Measurements from ENCODE around the gene HOXA5. TPM values are rescaled to one million over a fixed set of nuclear protein-coding genes. Genes with fewer than 3 reads are reported as not detected.

The HOXA5 gene
- total RNA-seq, 5 donors from 2014 or later (not counting 1 experiment from before 2014, with no cell fraction given): 0.18 to 0.32 TPM; not detected in 3

DNA sequence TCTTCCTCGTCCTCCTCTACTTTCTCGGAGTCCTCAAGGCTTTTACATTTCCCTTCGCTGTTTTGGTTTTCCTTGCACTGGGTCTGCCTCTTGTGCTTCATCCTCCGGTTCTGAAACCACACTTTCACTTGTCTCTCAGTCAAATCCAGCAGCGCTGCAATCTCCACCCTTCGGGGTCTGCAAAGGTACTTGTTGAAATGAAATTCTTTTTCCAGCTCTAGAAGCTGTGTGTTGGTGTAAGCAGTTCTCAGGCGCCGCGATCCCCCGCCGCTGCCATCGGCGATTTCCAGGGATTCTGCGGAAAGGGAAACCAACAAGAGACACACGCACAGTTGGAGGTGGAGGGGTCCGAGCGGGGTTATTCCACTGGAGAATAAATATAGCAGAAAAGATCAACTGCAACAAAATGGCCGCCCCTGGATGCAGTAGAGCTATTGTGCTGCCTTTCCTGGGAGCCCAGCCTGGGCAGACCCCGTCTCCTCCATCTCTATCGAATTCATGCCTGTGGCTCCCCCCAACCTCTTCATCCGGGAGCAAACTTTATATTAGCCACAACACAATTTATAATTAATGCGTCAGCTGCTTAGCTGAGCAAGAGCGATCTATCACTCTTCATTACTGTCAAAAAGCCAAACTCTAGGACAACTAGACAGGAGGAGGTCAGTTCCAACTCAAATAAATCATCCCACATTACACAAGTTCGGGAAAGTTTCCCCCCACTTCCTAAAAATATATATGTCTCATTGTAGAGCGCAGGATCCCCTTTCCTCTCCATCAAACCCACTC, 42.1 kb downstream of the HOXA5 start:
- Histone ChIP-seq H3K27me3 (replicated peaks in 1 of 2; ENCODE audit: control insufficient read depth in 2 of 2, extremely low read depth in 1 of 2, insufficient read depth in 2 of 2, low read length in 1 of 2) (peaks cover 11 to 73% of the 10 kb centered on the region in 2 experiments), H3K4me3 (ENCODE audit: control insufficient read depth in 1 of 2, extremely low read depth in 1 of 2, low read length in 1 of 2) (no peak overlapping the region), H3K27ac (ENCODE audit: low read length) (no peak overlapping the region), H3K9me3 (no peaks in the 10 kb centered on the region), H3K4me1 (ENCODE audit: control insufficient read depth in 1 of 2, extremely low read depth in 1 of 2, insufficient read depth in 2 of 2, low read length in 2 of 2) (peaks cover 6 to 37% of the 10 kb centered on the region in 2 experiments), H3K36me3 (ENCODE audit: control insufficient read depth in 2 of 2, extremely low read depth in 1 of 2, insufficient read depth in 1 of 2, low read length in 1 of 2) (no peaks in the 10 kb centered on the region)
- no peak overlapping the region for H3K4me3 Mint-ChIP-seq
- peaks cover 36 to 42% (median 39%) of the 10 kb centered on the region in 3 donors for H3K4me1 Mint-ChIP-seq
- H3K27ac Mint-ChIP-seq: no peak overlapping the region
- no peak for DNase-seq
- ChIA-PET POLR2A (no interaction called here), CTCF (no interaction called here)
- WGBS (ENCODE audit: insufficient coverage): 94% methylated on average over 20 of the region's 25 CpGs
- H3K9me3 Mint-ChIP-seq: no peaks in the 10 kb centered on the region
- H3K27me3 Mint-ChIP-seq: peaks cover 57 to 88% of the 10 kb centered on the region in 2 donors
- no peak for ATAC-seq (replicated peaks in 1 of 4)
- peaks cover 24% of the 10 kb centered on the region for H3K36me3 Mint-ChIP-seq

GRCh38 chr7:27100694-27101170, 42.7 kb downstream of the HOXA5 start:
- no peak for DNase-seq

GRCh38 chr7:27099453-27100370, 43.8 kb downstream of the HOXA5 start:
- WGBS (ENCODE audit: insufficient coverage): no CpG with 5 or more reads among the region's 8 CpGs
- no peak overlapping the region for H3K4me3 Mint-ChIP-seq
- no peaks in the 10 kb centered on the region for H3K9me3 ChIP-seq
- no peak overlapping the region for H3K4me3 ChIP-seq (ENCODE audit: control insufficient read depth in 1 of 2, extremely low read depth in 1 of 2, low read length in 1 of 2)
- peaks cover 6 to 45% of the 10 kb centered on the region in 2 experiments for H3K4me1 ChIP-seq (ENCODE audit: control insufficient read depth in 1 of 2, extremely low read depth in 1 of 2, insufficient read depth in 2 of 2, low read length in 2 of 2)
- H3K36me3 ChIP-seq (ENCODE audit: control insufficient read depth in 2 of 2, extremely low read depth in 1 of 2, insufficient read depth in 1 of 2, low read length in 1 of 2): no peaks in the 10 kb centered on the region
- peaks cover 24% of the 10 kb centered on the region for H3K36me3 Mint-ChIP-seq
- no peak overlapping the region for H3K27ac Mint-ChIP-seq
- peaks cover 11 to 72% of the 10 kb centered on the region in 2 experiments for H3K27me3 ChIP-seq (replicated peaks in 1 of 2; ENCODE audit: control insufficient read depth in 2 of 2, extremely low read depth in 1 of 2, insufficient read depth in 2 of 2, low read length in 1 of 2)
- ATAC-seq (replicated peaks in 1 of 4) (no peak), DNase-seq (no peak)
- peaks cover 39 to 53% (median 46%) of the 10 kb centered on the region in 3 donors for H3K4me1 Mint-ChIP-seq
- peaks cover 60 to 83% of the 10 kb centered on the region in 2 donors for H3K27me3 Mint-ChIP-seq
- H3K9me3 Mint-ChIP-seq: no peaks in the 10 kb centered on the region
- POLR2A ChIA-PET: interaction anchor here (0.7 kb wide), 2 partner anchors 20 to 408 kb away, joined by 3 read pairs; no protein-coding TSS in a partner anchor
- H3K27ac ChIP-seq (ENCODE audit: low read length): no peak overlapping the region
- CTCF ChIA-PET: interaction anchor here (0.5 to 0.7 kb wide), 2 partner anchors 81 to 766 kb away, joined by 3 to 4 read pairs; no protein-coding TSS in a partner anchor

More at GRCh38 chr7:27100694-27101170, 42.7 kb downstream of the HOXA5 start:
- 96% methylated on average over 8 of the region's 8 CpGs for WGBS (ENCODE audit: insufficient coverage)
- Histone ChIP-seq H3K4me1 (ENCODE audit: control insufficient read depth in 1 of 2, extremely low read depth in 1 of 2, insufficient read depth in 2 of 2, low read length in 2 of 2) (peaks cover 6 to 37% of the 10 kb centered on the region in 2 experiments), H3K9me3 (no peaks in the 10 kb centered on the region), H3K4me3 (ENCODE audit: control insufficient read depth in 1 of 2, extremely low read depth in 1 of 2, low read length in 1 of 2) (no peak overlapping the region), H3K27me3 (replicated peaks in 1 of 2; ENCODE audit: control insufficient read depth in 2 of 2, extremely low read depth in 1 of 2, insufficient read depth in 2 of 2, low read length in 1 of 2) (peaks cover 11 to 71% of the 10 kb centered on the region in 2 experiments), H3K36me3 (ENCODE audit: control insufficient read depth in 2 of 2, extremely low read depth in 1 of 2, insufficient read depth in 1 of 2, low read length in 1 of 2) (no peaks in the 10 kb centered on the region), H3K27ac (ENCODE audit: low read length) (no peak overlapping the region)
- H3K9me3 Mint-ChIP-seq: no peaks in the 10 kb centered on the region
- H3K4me3 Mint-ChIP-seq: no peak overlapping the region
- ChIA-PET CTCF (no interaction called here), POLR2A (no interaction called here)
- no peak overlapping the region for H3K27ac Mint-ChIP-seq
- no peak for ATAC-seq (replicated peaks in 1 of 4)
- peaks cover 24% of the 10 kb centered on the region for H3K36me3 Mint-ChIP-seq
- peaks cover 58 to 83% of the 10 kb centered on the region in 2 donors for H3K27me3 Mint-ChIP-seq
- peaks cover 37 to 43% (median 39%) of the 10 kb centered on the region in 3 donors for H3K4me1 Mint-ChIP-seq

GRCh38 chr7:27098578-27099451, 44.7 kb downstream of the HOXA5 start:
- ChIA-PET CTCF (interaction anchor here in 1 of 2 donors (0.5 kb wide), 1 partner anchor 82 kb away, joined by 3 read pairs; no protein-coding TSS in a partner anchor), POLR2A (interaction anchor here (0.7 kb wide), 2 partner anchors 21 to 408 kb away, joined by 3 read pairs; no protein-coding TSS in a partner anchor)
- Mint-ChIP-seq H3K27me3 (peaks cover 61 to 84% of the 10 kb centered on the region in 2 donors), H3K4me3 (peak overlapping the region in 2 of 3 donors; percentile 17 to 83), H3K9me3 (no peaks in the 10 kb centered on the region), H3K4me1 (peaks cover 37 to 54% (median 47%) of the 10 kb centered on the region in 3 donors), H3K36me3 (peaks cover 24% of the 10 kb centered on the region), H3K27ac (no peak overlapping the region)
- Histone ChIP-seq H3K9me3 (no peaks in the 10 kb centered on the region), H3K27me3 (replicated peaks in 1 of 2; ENCODE audit: control insufficient read depth in 2 of 2, extremely low read depth in 1 of 2, insufficient read depth in 2 of 2, low read length in 1 of 2) (peaks cover 8 to 68% of the 10 kb centered on the region in 2 experiments), H3K4me3 (ENCODE audit: control insufficient read depth in 1 of 2, extremely low read depth in 1 of 2, low read length in 1 of 2) (no peak overlapping the region), H3K4me1 (ENCODE audit: control insufficient read depth in 1 of 2, extremely low read depth in 1 of 2, insufficient read depth in 2 of 2, low read length in 2 of 2) (peaks cover 6 to 45% of the 10 kb centered on the region in 2 experiments), H3K36me3 (ENCODE audit: control insufficient read depth in 2 of 2, extremely low read depth in 1 of 2, insufficient read depth in 1 of 2, low read length in 1 of 2) (no peaks in the 10 kb centered on the region), H3K27ac (ENCODE audit: low read length) (no peak overlapping the region)
- no peak for DNase-seq
- 62% methylated on average over 29 of the region's 38 CpGs for WGBS (ENCODE audit: insufficient coverage)
- no peak for ATAC-seq (replicated peaks in 1 of 4)

GRCh38 chr7:27097686-27098577, 45.5 kb downstream of the HOXA5 start:
- Mint-ChIP-seq H3K9me3 (no peaks in the 10 kb centered on the region), H3K4me3 (peak overlapping the region; percentile 81 to 92 (median 83)), H3K36me3 (peaks cover 24% of the 10 kb centered on the region), H3K27ac (no peak overlapping the region), H3K27me3 (peaks cover 58 to 83% of the 10 kb centered on the region in 2 donors), H3K4me1 (peaks cover 30 to 49% (median 41%) of the 10 kb centered on the region in 3 donors)
- H3K27me3 ChIP-seq (replicated peaks in 1 of 2; ENCODE audit: control insufficient read depth in 2 of 2, extremely low read depth in 1 of 2, insufficient read depth in 2 of 2, low read length in 1 of 2): peaks cover 9 to 59% of the 10 kb centered on the region in 2 experiments
- 64% methylated on average over 19 of the region's 35 CpGs for WGBS (ENCODE audit: insufficient coverage)
- DNase-seq (no peak), ATAC-seq (replicated peaks in 1 of 4) (no peak)
- no peaks in the 10 kb centered on the region for H3K36me3 ChIP-seq (ENCODE audit: control insufficient read depth in 2 of 2, extremely low read depth in 1 of 2, insufficient read depth in 1 of 2, low read length in 1 of 2)
- H3K9me3 ChIP-seq: no peaks in the 10 kb centered on the region
- ChIA-PET POLR2A (no interaction called here), CTCF (interaction anchor here in 1 of 2 donors (1.4 kb wide), 1 partner anchor 53 kb away, joined by 3 read pairs; no protein-coding TSS in a partner anchor)
- no peak overlapping the region for H3K27ac ChIP-seq (ENCODE audit: low read length)
- peaks cover 6 to 45% of the 10 kb centered on the region in 2 experiments for H3K4me1 ChIP-seq (ENCODE audit: control insufficient read depth in 1 of 2, extremely low read depth in 1 of 2, insufficient read depth in 2 of 2, low read length in 2 of 2)
- H3K4me3 ChIP-seq (ENCODE audit: control insufficient read depth in 1 of 2, extremely low read depth in 1 of 2, low read length in 1 of 2): no peak overlapping the region
